ENCODE measurements around the gene DFFB. TPM values are rescaled to one million over a fixed set of nuclear protein-coding genes. Genes with fewer than 3 reads are reported as not detected.

The DFFB gene
- polyA plus RNA-seq, 3 donors, result 6.9 to 12.0 (median 9.0) TPM

DNA sequence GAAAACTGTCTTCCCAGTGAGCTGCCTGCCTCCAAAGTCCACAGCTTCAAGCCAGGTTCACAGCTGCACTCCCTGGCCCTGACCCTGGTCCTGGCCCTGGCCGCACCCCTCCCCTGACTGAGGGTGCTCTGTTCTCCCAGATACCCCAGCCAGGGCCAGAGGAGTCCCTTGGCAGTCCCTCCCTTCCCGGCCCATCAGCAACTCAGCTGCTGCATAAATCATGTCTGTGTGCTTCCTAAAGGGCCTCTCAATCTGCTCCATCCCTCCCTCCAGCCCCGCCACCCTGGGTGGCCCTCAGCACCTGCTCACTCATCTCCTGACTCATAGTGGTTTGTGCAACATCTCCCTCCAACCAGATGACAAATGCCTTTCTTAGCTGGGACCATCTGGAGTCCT is 67.5 kb downstream of the DFFB start:
- no peak for DNase-seq

DNA sequence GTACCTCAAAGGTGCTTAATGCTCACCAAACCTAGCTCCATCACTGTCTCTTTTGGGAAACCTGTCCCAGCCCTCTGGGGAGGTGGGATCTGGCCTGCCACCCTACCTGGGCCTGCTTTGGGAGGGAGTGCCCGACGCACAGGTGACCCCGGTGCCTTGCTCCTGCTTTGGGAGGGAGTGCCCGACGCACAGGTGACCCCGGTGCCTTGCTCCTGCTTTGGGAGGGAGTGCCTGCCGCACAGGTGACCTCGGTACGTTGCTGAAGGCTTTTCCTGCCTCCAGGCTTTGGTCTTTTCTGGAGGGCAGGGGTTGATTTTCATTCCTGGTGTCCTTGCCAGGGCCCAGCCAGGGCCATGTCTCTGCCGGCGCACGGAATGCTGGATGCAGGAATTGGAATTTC is 68.0 kb downstream of the DFFB start:
- no peak for DNase-seq

GRCh38 chr1:3925762-3926161 is 68.5 kb downstream of the DFFB start:
- no peak for DNase-seq

GRCh38 chr1:3926956-3927355 is 69.7 kb downstream of the DFFB start:
- DNase-seq, result no peak

DNA sequence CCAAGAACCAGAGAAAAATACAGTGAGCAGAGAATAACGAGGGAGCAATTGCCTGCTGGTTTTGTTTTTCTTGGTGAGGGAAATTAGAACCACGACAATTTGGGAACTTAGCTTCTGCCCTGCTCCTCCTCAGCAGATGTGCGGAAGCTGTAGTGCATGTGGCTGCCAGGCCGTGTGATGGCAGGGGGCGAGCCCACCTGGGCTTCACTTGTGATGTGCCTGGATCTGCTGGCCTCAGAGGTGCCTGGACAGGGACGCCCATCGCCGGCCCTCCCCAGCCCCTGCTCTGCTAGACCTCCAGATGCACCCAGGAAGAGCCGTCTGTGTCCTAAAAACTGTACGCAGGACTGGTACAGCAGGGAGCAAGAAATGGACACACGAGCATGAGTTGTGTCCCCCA is 71.3 kb downstream of the DFFB start:
- DNase-seq, result no peak

DNA sequence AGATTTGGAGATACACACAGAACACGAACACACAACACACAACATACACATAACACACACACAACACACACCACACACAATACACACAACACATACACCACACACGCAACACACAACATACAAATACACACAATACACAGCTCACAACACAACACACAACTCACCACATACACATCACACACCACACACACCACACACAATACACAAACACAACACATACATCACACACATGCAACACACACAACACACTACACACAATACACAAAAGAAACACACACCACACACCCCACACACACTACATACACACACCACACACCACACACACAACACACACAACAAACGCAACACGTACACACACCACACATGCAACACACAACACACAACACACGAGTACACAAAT is 71.8 kb downstream of the DFFB start:
- no peak for DNase-seq

- DNase-seq, result no peak
These were observed 73.2 kb downstream of the DFFB start for GRCh38 chr1:3930301-3931006.

GRCh38 chr1:3931007-3931912 is 74.0 kb downstream of the DFFB start:
- no peak for DNase-seq

DNA sequence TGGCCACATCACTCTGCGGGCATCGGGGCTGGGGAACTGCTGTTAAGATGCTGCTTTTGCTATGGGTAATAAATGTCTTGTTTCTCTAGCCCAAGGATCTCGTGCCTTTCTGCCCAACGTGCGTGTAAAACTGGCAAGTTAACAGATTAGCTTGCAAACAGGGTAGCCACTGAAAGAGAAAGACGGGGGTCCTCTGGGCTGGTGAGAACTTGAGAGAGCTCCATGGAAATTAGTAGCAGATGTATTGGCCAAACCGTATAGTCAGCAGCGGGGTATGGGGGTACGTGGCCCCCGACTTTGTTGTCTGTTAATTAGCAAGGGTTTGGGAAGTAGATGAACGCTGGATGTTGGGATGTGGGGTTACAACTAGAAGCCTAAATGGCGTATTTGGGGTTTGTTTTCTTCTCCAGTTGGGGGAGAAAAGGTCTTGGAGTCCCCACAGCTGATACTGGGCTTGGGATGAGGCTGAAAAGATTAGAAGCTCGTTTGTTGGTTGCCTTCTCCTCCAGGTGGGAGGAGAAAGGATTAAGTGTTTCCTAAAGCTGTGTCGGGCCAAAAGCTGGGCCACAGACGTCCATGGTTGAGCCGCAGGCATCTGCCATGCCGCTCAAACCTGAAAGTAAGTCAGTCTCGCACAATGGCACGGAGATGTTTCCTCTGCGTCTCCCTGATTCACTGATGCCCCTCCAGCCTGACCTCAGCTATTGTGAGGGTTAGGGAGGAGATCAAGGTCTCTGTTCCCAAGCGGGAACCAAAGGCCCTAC is 75.1 kb downstream of the DFFB start:
- no peak for DNase-seq

Other genes with a start within 250 kb of the DFFB start
- gene MEGF6, start 246.0 kb upstream of the DFFB start, polyA plus RNA-seq (ENCODE audit: insufficient read length in 3 of 3), result 10 to 100 TPM; 11.0 to 20.6 (median 15.0) TPM
- 10 to 100 TPM; 39.8 to 46.1 (median 41.1) TPM for gene TPRG1L, start 232.5 kb upstream of the DFFB start, polyA plus RNA-seq (ENCODE audit: insufficient read length in 3 of 3)
- gene WRAP73, start 207.4 kb upstream of the DFFB start, polyA plus RNA-seq (ENCODE audit: insufficient read length in 3 of 3), result 10 to 100 TPM; 19.0 to 21.9 (median 21.9) TPM
- 1 to 10 TPM in 1 of 3 donors, under 1 TPM in 2; 0.70 to 1.1 (median 0.78) TPM for gene TP73, start 205.0 kb upstream of the DFFB start, polyA plus RNA-seq (ENCODE audit: insufficient read length in 3 of 3)
- under 1 TPM; 0.19 to 0.33 (median 0.30) TPM for gene CCDC27, start 105.0 kb upstream of the DFFB start, polyA plus RNA-seq (ENCODE audit: insufficient read length in 3 of 3)
- 10 to 100 TPM; 16.0 to 28.5 (median 26.5) TPM for gene SMIM1, start 84.7 kb upstream of the DFFB start, polyA plus RNA-seq (ENCODE audit: insufficient read length in 3 of 3)
- 10 to 100 TPM; 61.5 to 74.2 (median 64.4) TPM for gene LRRC47, start 61.0 kb upstream of the DFFB start, polyA plus RNA-seq (ENCODE audit: insufficient read length in 3 of 3)
- 10 to 100 TPM; 36.5 to 54.3 (median 49.2) TPM for gene CEP104, start 265 bp upstream of the DFFB start, polyA plus RNA-seq (ENCODE audit: insufficient read length in 3 of 3)
- gene C1orf174, start 42.8 kb downstream of the DFFB start, polyA plus RNA-seq (ENCODE audit: insufficient read length in 3 of 3), result 10 to 100 TPM; 24.7 to 33.3 (median 29.1) TPM

Measured in renal pelvis (tissue), 4 donors.